ENCODE data around the gene UBTF. TPM values are rescaled to one million over a fixed set of nuclear protein-coding genes. Genes with fewer than 3 reads are reported as not detected.
A peak's percentile ranks its signal among the peaks of the same experiment; 100 is the strongest.

Gene UBTF
- total and polyA plus RNA-seq, 2 of the 4 experiments (the other 2 are of a cell fraction) = 29.7 to 42.1 TPM

- Histone ChIP-seq H3K9ac (ENCODE audit: low read depth, low read length) (peak within 1 kb of the TSS; percentile 94), H3K18ac (ENCODE audit: low read depth, low read length) (peak within 1 kb of the TSS; percentile 82), H3K14ac (replicated peaks; ENCODE audit: low read depth, low read length) (peak within 1 kb of the TSS; percentile 95), H3K4ac (ENCODE audit: low read depth, low read length) (peak within 1 kb of the TSS; percentile 98), H3K9me1 (ENCODE audit: insufficient read depth, low read length) (peaks cover 20% of the 10 kb centered on the region), H2AK5ac (ENCODE audit: low read depth, low read length) (peak within 1 kb of the TSS; percentile 98), H3K27me3 (ENCODE audit: control insufficient read depth, insufficient read depth, low read length) (no peaks in the 10 kb centered on the region), H3K23ac (ENCODE audit: low read depth, low read length) (peak within 1 kb of the TSS; percentile 88), H3K4me1 (ENCODE audit: control insufficient read depth, insufficient read depth, low read length) (peaks cover 22% of the 10 kb centered on the region), H2AFZ (replicated peaks; ENCODE audit: low read length, poor library complexity) (peak within 1 kb of the TSS; percentile 95), H3K9me3 (ENCODE audit: control insufficient read depth, insufficient read depth, low read length) (no peaks in the 10 kb centered on the region), H2BK15ac (ENCODE audit: low read depth, low read length) (peak within 1 kb of the TSS; percentile 54; the same call in 2 of the 3 replicates), H4K5ac (ENCODE audit: low read depth, low read length) (peak within 1 kb of the TSS; percentile 99), H3K27ac (ENCODE audit: insufficient read depth, low read length) (peak within 1 kb of the TSS; percentile 98), H2AK9ac (replicated peaks; ENCODE audit: low read depth, low read length, poor library complexity) (peak within 1 kb of the TSS; percentile 100), H3K4me3 (ENCODE audit: insufficient read depth, low read depth, low read length) (peak within 1 kb of the TSS; percentile 85), H4K91ac (ENCODE audit: insufficient read depth, low read depth, low read length) (peak within 1 kb of the TSS; percentile 95), H2BK5ac (ENCODE audit: low read depth, low read length, poor library complexity, severe bottlenecking) (peak within 1 kb of the TSS; percentile 97), H2BK20ac (ENCODE audit: low read depth, low read length) (no peak within 1 kb of the TSS; the same call in 1 of the 2 replicates), H3K56ac (ENCODE audit: extremely low read depth, insufficient read depth, low read length) (peak within 1 kb of the TSS; percentile 75), H3K4me2 (ENCODE audit: low read depth, low read length) (peak within 1 kb of the TSS; percentile 91), H4K8ac (ENCODE audit: low read depth in 2 of 2, low read length in 2 of 2) (peak within 1 kb of the TSS; percentile 97 to 99), H3K36me3 (ENCODE audit: control insufficient read depth, insufficient read depth, low read length) (peaks cover 24% of the 10 kb centered on the region), H4K20me1 (ENCODE audit: insufficient read depth, low read length) (peaks cover 8% of the 10 kb centered on the region; the same call in 1 of the 2 replicates), H2BK120ac (ENCODE audit: low read depth, low read length) (peak within 1 kb of the TSS; percentile 68; the same call in 1 of the 2 replicates), H3K79me1 (ENCODE audit: low read depth in 1 of 2, low read length in 2 of 2) (peaks cover 19 to 52% of the 10 kb centered on the region in 2 experiments; a peak in 3 of 4 replicates)
- POLR2A ChIA-PET (ENCODE audit: unreplicated experiment) = interaction anchor here (0.5 to 1.0 kb wide), 3 partner anchors 13 to 109 kb away, joined by 3 to 4 read pairs (median 4); partner anchors contain the start of genes RUNDC3A and TMUB2
- ATAC-seq (ENCODE audit: low read depth) (peak; percentile 84), DNase-seq (peak; percentile 97)
- no TSS peak for BruUV-seq (replicated peaks)
- WGBS, 2 experiments (ENCODE audit: extremely low coverage in 2 of 2, insufficient read length in 1 of 2) = 0% methylated on average over 23 of the region's 126 CpGs; no CpG with 5 or more reads in 1 of the 2 experiments
- CTCF ChIA-PET = no interaction called here
- dilution Hi-C loops (cut with HindIII; ENCODE audit: low sequenced_read_pairs, unreplicated experiment) = no loop called here
- intact Hi-C loops (cut with micrococcal nuclease) = loop anchor here (5.0 kb wide), 3 partner anchors 127 to 322 kb away; partner anchors contain the start of gene GRN
- in situ Hi-C loops (cut with MboI; ENCODE audit: low sequenced_read_pairs) = loop anchor here (25.0 kb wide), 2 partner anchors 312 to 437 kb away; partner anchors contain the start of gene GPATCH8
- TF ChIP-seq MAZ (IDR thresholded peaks at IDR 0.05; ENCODE audit: borderline replicate concordance, low read depth, low read length) (peak; percentile 82), RAD21 (IDR thresholded peaks at IDR 0.05; ENCODE audit: low read length) (no peak), CHD1 (IDR thresholded peaks at IDR 0.05; ENCODE audit: low read depth, low read length) (no peak), MAFK (IDR thresholded peaks at IDR 0.05; ENCODE audit: low read depth, low read length) (no peak), BHLHE40 (IDR thresholded peaks at IDR 0.05; ENCODE audit: low read depth, low read length) (no peak), RFX5 (IDR thresholded peaks at IDR 0.05; ENCODE audit: low read depth, low read length) (no peak), RCOR1 (IDR thresholded peaks at IDR 0.05; ENCODE audit: insufficient replicate concordance, low read length) (no peak), MXI1 (IDR thresholded peaks at IDR 0.05; ENCODE audit: borderline replicate concordance, low read depth, low read length) (peak; percentile 58; the same call in 1 of the 2 replicates), CTCF (conservative IDR thresholded peaks at IDR 0.05; ENCODE audit: low read depth, low read length) (no peak), CEBPB (IDR thresholded peaks at IDR 0.05; ENCODE audit: low read depth, low read length) (no peak), NFE2L2 (IDR thresholded peaks at IDR 0.05; ENCODE audit: low read depth, low read length) (no peak), FOS (IDR thresholded peaks at IDR 0.05; ENCODE audit: low read depth, low read length) (no peak), POLR2A (IDR thresholded peaks at IDR 0.05; ENCODE audit: low read depth, low read length) (peak; percentile 79), USF2 (IDR thresholded peaks at IDR 0.05; ENCODE audit: low read depth, low read length) (no peak)
These were observed 19.7 kb downstream of the UBTF start, which contains the start of gene ATXN7L3 for GRCh38 chr17:44199553-44200477. ATXN7L3 (minus strand) TSS chr17:44199884; CDS start chr17:44198070, 1,814 bp downstream.

All from IMR-90 (cell line).